HG02610 (cell line): Measurements from ENCODE around the gene TPM4.
"Not testable (repeated sequence)": the region's sequence is repeated elsewhere in the genome, so short reads cannot be mapped to it uniquely, and the experiment has no call there.

Experiments
- ATAC-seq: cut with Tn5 transposase; IDR thresholded peaks from one replicate; pipeline ENCODE4 v1.9.1; 2021; ENCODE audit warnings: mild to moderate bottlenecking, moderate library complexity; ENCODE audit not compliant: unreplicated experiment

Gene TPM4

DNA sequence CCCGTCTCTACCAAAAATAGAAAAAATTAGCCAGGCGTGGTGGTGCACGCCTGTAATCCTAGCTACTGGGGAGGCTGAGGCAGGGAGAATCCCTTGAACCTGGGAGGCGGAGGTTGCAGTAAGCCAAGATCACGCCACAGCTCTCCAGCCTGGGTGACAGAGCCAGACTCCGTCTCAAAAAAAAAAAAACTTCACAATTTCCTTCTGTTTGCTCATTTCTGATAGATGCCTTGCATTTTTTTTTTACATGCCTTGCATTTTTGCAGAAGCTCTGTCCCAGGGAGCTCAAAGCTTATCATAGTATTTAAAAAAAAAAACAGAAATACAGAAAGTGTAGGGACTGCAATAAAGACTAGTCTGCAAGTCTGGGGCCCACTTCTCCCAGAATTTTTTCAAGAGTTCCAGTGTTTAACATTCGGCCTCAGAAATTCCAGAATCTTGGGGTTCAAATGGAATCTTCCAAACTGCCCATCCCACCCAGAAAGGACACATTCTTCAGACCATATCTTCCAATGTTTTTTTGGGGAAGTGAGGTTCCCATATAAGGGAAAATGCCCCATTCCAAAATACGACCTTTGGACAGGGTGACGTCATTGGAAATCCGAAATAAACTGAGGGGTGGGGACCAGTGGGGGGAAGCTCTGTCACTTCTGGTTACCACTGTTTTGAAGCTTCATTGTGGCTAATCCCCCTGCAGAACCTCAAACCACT lies 18.2 kb downstream of the TPM4 start:
- no peak for ATAC-seq

DNA sequence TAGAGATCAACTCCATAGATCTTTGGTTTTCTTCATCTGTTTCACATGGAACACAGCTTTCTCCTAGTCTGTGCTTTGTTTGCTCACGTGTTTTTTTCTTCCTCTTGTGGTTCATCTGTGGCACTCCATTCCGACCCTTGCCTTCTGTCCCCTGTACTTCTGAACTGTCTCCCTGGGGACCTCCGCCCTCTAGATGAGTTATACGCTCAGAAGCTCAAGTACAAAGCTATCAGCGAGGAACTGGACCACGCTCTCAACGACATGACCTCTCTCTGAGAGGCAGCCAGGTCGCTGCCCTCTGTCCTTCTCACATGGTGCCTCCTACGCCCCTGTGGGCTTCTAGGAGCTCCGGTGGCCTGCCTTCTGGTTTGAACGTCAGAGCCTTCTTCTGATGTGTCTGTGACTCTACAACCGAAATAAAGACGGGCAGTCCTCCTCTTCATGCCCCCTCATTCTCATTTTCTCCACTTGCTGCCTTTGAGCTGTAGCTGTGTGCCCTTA lies 18.8 kb downstream of the TPM4 start:
- ATAC-seq = no peak

DNA sequence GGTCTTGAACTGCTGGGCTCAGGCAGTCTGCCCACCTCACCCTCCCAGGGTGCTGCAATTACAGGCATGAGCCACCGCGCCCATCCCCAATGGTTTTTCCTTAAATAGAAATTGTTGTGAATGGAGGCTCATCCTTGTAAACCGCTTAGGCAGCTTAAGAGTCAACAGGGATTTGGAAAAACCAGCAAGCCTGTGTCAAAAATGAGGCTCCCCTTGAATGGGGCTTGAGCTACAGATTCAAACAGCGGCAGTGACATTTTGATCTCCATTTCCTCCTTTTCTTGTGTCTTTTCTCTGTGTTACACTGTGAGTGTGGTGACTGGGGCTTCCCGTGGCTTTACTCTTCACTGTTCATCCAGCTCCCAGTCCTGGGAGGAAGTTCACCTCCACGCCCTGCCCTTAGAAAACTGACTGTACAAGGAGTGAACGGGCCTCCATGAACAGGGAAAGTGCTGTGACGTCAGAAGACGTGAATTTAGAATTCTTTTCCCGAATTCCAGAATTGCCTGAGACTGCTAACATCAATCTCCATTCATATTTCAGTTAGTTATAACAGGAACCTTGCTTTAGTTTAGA lies 20.1 kb downstream of the TPM4 start:
- ATAC-seq = no peak

DNA sequence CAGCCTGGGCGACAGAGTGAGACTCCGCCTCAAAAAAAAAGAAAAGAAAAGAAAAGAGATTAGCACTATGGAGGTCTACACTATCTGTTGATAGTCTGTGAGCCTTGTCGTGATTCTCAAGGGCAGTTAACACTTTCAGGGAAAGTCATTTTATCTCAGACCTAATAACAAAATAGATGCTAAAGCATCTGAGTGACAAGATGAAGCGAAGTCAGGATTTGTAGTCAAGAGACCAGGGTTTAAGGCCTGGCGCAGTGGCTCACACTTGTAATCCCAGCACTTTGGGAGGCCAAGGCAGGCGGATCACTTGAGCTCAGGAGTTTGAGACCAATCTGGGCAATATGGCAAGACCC lies 22.1 kb downstream of the TPM4 start:
- no peak for ATAC-seq

DNA sequence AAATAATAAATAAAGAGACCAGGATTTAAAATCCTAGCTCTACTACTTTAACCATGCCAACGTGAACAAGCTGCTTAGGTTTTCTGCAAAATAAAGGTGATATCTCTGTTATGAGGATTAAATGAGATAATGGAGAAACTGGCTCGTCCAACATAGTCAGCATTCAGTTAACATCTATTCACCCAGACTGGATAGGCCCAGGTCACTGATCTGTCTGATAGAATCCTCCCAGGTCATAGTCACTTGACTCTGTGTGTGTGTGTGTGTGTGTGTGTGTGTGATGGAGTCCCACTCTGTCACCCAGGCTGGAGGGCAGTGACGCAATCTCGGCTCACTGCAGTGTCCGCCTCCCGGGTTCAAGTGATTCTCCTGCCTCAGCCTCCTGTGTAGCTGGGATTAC lies 22.5 kb downstream of the TPM4 start:
- no peak for ATAC-seq

DNA sequence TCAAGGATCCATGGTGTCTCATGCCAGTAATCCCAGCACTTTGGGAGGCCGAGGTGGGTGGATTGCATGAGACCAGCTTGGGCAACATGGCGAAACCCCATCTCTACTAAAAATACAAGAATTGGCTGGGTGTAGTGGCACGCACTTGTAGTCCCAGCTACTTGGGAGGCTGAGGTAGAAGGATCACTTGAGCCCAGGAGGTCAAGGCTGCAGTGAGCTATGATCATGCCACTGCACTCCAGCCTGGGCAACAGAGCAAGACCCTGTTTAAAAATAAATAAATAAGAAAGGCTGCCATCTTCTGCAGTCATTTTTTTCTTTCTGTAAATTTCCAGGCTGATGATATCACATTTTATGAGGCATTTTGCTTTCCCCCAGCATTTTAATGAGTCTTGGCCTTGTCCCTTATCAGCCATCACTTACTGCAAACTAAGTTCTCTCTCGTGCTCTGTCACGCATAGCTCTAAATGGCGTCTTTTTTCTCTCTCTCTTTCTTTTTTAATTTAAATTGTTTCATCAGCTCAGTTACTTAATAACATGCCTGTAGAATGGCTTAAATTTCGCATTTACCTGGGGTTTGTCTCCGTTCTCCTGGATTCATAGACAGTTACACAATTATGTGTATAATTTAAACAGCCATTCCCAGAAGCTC lies 23.1 kb downstream of the TPM4 start:
- not testable (repeated sequence) for ATAC-seq

DNA sequence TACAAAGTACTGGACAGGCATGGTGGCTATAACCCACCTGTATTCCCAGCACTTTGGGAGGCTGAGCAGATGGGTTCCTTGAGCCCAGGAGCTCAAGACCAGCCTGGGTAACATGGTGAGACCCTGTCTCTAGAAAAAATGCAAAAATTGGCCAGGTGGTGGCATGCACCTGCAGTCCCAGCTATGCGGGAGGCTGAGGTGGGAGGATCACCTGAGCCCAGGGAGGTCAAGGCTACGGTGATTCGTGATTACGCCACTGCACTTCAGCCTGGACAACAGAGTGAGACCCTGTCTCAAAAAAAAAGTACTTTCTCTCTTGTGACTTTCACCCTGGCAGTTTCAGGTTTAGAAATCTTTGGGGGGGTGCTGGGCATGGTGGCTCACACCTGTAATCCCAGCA lies 24.2 kb downstream of the TPM4 start:
- ATAC-seq = no peak

DNA sequence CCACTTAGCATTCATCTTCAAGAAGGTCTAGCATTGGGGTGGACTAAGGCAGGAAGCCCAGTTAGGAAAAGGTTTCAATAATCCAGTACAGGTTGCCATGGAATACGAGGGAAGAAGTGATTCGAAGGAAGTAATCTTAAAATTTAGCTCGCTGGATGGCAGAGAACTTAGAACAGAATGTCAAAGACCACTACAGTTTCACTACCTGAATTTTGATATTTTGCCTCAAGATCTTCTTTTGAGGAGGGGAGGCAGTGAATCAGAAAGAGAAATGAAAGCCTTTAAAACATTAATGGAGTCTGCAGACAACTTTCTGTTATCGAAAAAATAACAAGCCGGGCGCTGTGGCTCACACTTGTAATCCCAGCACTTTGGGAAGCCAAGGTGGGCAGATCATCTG lies 28.4 kb downstream of the TPM4 start:
- ATAC-seq = no peak

DNA sequence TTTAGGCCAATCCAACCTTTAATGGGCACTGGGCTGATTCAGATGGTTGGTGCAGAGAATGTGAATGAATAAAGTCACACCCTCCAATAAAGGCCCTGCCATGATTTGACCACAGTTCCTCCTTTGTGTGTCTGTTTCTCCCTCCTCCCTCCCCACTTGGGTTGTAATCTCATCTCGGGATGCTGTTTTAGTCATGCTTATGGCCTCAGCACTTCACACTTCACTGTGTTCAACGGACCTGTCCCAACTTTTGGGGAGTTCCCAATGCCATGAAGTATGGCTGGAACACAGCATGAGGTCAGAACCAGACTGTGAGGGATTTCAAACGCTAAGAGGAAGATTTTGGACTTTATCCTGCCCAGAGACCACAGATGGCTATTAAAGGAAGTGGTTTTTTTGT lies 29.8 kb downstream of the TPM4 start:
- no peak for ATAC-seq

DNA sequence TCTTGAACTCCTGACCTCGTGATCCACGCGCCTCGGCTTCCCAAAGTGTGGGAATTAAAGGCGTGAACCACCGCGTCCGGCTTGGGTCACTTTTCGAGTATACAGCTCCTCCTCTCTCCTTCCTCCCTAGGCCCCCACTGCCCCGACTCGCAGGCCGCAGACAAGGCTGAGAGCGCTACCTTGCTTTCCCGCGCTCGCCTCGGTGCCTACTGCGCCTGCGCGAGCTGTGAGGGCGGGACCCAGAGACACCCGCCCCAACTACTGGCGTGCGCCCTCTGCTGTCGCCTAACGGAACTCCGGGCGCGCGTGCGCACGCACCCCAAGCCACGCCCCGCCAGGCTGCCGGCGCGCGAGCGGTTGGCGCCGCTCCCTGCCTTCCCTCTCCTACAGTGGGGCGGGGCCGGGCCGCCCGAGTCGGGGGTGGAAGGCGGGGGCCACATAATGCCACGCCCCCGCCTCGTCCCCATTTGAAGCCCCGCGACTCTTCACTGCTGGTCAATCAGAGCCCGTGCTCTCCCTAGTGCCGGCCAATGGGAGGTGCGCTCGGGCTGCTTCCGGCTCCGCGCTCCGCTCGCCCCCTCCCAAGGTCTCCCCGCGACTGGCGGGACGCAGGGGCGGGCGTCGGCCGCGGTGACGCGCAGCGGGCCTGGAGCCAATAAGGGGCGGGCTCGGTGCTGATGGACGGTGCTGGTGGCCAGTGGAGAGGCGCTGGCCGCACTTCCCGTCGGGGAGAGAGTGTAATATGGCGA lies 35.0 kb downstream of the TPM4 start, which contains the start of gene RAB8A:
RAB8A (plus strand) TSS at position 730 of the 749 bp plus-strand sequence; CDS start at position 743, 13 bp downstream.
- peak; percentile 93 for ATAC-seq

DNA sequence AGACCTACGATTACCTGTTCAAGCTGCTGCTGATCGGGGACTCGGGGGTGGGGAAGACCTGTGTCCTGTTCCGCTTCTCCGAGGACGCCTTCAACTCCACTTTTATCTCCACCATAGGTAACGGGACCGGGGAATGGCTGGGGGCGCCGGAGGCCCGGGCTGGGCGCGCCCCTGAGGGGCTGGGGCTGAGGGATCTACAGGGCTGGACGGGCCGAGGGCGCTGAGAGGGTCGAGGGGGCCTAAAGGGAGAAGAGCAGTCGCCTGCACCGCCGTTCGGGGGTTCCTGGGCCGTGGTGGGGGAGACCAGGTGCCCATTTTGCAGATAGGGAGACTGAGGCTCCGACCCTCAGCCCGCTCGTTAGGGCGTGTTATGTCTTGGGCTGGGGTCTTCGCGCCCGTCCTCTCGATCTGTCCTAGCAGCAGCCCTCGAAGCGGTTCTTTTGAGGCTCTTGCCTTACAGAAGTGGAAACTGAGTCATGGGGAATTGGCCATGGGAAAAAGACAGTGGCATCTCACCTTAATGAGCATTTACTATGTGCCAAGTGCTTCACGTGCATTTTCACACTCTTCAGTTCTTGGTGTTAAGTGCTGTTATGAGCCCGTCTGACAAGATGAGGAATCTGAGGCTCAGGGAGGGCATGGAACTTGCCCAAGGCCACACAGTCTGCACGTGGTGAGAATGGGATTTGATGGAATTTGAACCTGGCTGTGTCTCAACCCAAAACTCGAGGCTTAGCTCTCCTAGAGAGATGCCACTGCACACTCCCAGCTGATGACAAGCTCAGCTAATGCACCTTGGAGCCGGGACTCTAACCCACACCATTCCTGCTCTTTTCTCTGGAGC lies 35.8 kb downstream of the TPM4 start:
- no peak for ATAC-seq

DNA sequence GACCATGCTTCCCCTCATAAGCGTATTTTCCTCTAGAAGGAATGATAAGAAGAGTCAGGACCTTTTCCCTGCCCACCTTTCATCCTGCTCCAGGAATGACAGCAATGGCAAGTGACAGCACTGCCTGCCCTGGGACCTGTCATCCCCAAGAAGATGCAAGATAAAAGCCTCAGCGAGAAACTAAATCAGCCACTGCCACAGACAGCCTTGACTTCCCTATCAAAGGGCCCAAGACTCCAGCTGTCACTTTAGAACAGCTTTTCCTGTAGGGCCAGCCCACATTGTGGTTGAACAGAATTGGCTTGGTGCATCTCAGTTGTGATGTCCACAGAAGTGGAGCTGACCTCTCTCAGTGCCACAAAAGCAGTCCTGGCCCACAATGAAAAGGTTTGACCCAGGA lies 36.5 kb downstream of the TPM4 start:
- no peak for ATAC-seq

DNA sequence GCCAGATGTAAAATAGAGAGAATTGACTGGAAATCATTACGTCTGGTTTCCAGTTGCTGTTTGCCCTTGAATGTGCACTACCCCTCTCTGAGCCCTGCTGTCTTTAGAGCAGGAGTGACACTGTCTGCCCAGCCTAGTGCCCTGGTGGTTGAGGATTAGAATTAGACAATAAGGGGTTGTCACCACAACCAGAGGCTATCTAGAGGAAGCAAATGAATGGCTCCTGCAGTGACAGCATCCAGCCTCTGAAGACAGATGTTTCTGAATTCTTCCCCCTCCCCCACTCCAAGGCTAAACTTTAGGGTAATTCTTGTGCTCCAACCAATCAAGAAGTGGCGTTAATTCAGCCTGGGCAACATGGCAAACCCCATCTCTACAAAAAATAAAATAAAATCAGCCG lies 37.4 kb downstream of the TPM4 start:
- ATAC-seq = no peak

DNA sequence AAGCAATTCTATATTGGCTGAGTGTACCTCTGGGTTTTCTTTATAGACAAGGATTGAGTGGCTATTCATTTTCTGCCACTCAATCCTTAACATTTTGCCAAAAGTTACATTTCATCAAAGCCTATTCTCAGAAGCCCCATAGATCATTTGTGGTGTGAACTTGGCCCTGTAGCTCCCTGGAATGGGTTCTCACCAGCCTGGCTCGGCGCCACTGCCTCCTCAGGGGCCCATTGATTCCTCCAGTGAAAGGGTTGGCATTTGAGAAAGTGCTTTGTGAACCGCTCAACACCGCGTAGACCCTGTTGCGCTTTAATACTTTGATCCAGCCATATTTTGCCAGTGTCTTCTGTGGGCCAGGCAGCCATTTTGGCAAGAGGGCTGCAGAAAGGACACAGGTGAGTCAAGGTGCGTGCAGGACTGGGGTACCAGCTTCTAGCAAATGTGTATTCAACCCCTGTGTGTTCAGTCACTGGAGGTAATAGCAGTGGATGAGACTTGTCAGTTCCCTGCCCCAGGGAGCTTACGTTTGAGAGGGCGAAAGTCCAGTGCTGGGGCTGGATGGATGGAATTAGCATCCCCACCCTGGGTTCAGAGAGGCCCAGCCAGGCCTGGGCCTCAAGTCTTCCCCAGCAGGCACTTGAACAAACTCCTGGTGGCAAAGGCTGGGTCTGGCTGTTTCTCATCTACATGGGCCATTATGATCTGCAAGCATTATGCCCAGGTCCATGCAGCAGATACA lies 39.2 kb downstream of the TPM4 start:
- no peak for ATAC-seq

DNA sequence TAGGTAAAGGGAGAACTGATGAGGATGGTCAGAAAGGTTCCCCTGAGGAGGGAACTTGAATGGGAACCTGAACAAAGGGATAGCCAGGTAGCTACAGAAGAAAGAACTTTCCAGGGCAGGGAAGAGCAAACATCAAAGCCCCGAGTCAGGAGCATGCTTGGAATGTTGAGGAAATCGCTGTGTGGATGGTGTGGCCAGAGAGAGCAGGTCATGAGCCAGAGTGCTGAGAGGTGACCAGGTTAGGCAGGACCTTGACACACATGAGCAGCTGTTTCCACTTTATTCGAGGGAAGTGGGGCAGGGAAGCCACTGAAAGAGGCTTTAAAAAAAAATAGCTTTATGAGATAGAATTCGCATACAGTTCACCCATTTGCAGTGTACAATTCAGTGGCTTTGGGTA lies 39.8 kb downstream of the TPM4 start:
- ATAC-seq = no peak

DNA sequence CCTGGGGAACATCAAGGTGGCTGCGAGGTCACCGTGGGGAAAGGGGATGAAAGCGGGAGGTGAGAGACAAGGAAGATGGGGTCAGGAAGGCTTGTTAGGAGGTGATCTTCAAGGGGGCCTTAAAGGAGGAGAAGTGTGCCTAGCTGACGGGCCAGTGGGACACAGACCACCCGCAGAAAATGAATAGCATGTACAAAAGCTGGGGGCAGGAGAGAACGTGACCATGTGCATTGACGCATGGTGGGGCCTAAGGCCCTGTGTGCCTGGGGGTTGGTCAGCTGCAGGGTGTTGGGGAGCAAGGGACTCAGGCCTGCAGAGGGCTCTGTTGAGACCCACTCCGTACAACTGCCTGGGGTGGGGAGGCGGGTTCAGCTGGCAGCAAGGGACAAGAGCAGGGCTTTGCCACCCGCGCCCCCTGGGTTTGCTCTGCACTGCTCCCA lies 41.3 kb downstream of the TPM4 start:
- no peak for ATAC-seq

DNA sequence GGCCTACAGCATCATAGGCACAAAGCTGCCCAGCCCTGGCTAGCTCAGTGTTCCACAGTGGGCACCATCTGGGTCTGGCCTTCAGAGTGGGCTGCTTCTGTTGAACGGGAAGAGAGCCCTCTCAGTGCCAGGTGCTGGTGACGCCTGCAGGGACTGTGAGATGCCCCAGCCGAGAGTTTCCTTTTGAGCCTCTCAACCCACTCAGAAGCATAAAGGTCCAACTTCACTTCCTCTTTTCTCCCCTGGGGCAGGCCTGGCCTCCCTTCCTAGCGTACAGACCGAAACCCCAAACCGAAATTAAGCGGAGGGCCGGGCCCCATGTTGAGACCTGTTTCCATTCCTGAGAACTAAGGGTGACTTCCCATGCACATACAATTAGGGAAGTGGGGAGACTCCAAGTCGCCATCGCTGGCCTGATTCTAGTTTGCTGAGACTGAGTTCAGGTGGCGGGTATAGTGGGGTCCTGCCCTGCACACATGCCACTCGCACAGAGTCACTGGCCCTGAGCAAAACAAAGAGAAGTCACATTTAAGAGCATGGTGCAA lies 42.3 kb downstream of the TPM4 start:
- peak; percentile 81 for ATAC-seq

DNA sequence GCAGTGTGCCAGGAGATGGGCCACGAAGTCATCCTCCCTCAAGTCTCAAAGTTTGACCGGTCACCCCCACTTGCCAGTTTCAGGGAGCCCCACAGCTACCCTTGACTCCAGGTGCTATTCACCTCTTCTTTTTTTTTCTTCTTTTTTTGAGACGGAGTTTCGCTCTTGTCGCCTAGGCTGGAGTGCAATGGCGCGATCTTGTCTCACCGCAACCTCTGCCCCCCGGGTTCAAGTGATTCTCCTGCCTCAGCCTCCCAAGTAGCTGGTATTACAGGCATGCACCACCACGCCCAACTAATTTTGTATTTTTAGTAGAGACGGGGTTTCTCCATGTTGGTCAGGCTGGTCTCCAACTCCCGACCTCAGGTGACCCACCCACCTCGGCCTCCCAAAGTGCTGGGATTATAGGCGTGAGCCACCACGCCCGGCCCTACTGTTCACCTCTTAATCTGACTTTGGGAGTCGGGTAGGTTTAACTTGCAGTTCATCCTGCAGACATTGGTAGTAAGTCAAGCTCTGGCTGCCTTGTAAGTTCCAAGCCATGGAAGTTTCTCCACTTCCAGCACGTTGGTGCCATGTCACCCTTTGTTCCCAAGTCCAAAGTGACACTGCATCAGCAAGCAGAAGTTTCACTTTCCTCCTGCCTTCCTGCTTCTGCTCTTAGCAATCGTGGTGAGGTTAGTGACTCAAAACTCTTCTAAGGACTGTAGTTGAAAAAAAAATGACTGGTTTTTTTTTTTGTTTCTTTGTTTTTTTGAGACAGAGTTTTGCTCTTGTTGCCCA lies 43.0 kb downstream of the TPM4 start:
- ATAC-seq = peak; percentile 37

DNA sequence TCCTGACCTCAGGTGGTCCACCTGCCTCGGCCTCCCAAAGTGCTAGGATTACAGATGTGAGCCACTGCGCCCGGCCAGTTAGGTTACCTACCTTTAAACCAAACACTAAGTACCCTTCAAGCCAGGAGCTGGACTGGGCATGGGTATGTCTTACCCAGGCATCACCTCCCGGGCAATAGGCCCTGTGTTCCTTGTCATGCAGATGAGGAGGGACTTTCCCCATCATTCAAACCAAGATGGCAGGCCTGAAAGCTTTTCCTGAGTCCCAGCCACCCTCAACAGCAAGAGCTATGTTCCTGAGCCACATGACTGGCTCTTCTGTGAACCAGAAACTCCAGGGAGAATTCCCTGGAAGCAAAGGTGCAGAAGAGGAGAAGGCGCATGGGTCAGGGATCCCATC lies 44.8 kb downstream of the TPM4 start:
- ATAC-seq = no peak
